HCT116 (cell line): Measurements from ENCODE around the gene CTNNAL1. TPM values are rescaled to one million over a fixed set of nuclear protein-coding genes. Genes with fewer than 3 reads are reported as not detected.

ENCODE experiments used
- ATAC-seq: fragments of 200-7000 bp; cut with Tn5 transposase; 2 replicates; pipeline ENCODE4 v1.9.1; 2020; ENCODE audit warnings: mild to moderate bottlenecking, moderate library complexity
- BruUV-seq: library from RNA; stranded (reverse); fragments of 400-500 nt; replicated peaks from 2 replicates; lab custom pipeline; 2021; lab: Mats Ljungman, UMichigan
- CTCF ChIA-PET: fragments of 300-600 bp; sonication (Branson Sonifier 250); formaldehyde crosslinking; loops from one replicate; lab custom pipeline; 2021; ENCODE audit warnings: antibody characterized with exemption; lab: Charles Lee
- POLR2A ChIA-PET: fragments of 300-600, 350-600 bp; sonication (Branson Sonifier 250); formaldehyde crosslinking; loops from one replicate; lab custom pipeline; 2021; ENCODE audit warnings: antibody characterized with exemption; lab: Charles Lee
- RAD21 ChIA-PET, 2 experiments: fragments of 300-600 bp; sonication (Branson Sonifier 250); formaldehyde crosslinking; loops; one replicate each; lab custom pipeline; 2023; ENCODE audit warnings: low total read pairs in 2 of 2; ENCODE audit not compliant: uncharacterized antibody in 2 of 2, unreplicated experiment in 2 of 2, low non-redundant PET in 1 of 2; lab: Charles Lee
- DNase-seq: peaks from one replicate; pipeline ENCODE4 v3.0.0-alpha.2; 2010; ENCODE audit warnings: low read depth, low spot score
- H2AFZ ChIP-seq: fragments of 200-600 bp; shearing (Covaris generic), sonication (generic); 2 replicates; pipeline ENCODE4 v1.6.1; 2017; ENCODE audit warnings: low read depth, mixed run types, mixed read lengths, antibody characterized with exemption, low read length; ENCODE audit not compliant: poor library complexity, severe bottlenecking
- H3K27ac ChIP-seq: 2 replicates; pipeline ENCODE4 v1.5.1; 2012; ENCODE audit warnings: low read depth, low read length
- H3K27me3 ChIP-seq: fragments of 200-600 bp; sonication (generic); 2 replicates; pipeline ENCODE4 v1.6.1; 2016; ENCODE audit warnings: mixed run types, low read length, mixed read lengths; ENCODE audit not compliant: insufficient read depth
- H3K36me3 ChIP-seq, 2 experiments: fragments of 200-500 bp in 1 of 2; fragments of 200-600 bp in 1 of 2; sonication (Bioruptor generic) in 1 of 2; sonication (generic) in 1 of 2; 2 replicates each; pipeline versions ENCODE4 v1.5.1 to v1.6.1; 2014 to 2016; ENCODE audit warnings: low read length in 2 of 2, inconsistent platforms in 1 of 2, mixed read lengths in 1 of 2, mixed run types in 1 of 2; ENCODE audit not compliant: insufficient read depth in 2 of 2, control insufficient read depth in 1 of 2
- H3K4me1 ChIP-seq, 2 experiments: fragments of 200-600 bp in 1 of 2; sonication (generic) in 1 of 2; 2 replicates each; pipeline versions ENCODE4 v1.5.1 to v1.6.1; 2012 to 2017; ENCODE audit warnings: low read length in 2 of 2, inconsistent platforms in 1 of 2, mild to moderate bottlenecking in 1 of 2, mixed read lengths in 1 of 2, mixed run types in 1 of 2, moderate library complexity in 1 of 2; ENCODE audit not compliant: insufficient read depth in 2 of 2, control insufficient read depth in 1 of 2
- H3K4me2 ChIP-seq: fragments of 200-600 bp; sonication (generic); 2 replicates; pipeline ENCODE4 v1.6.1; 2017; ENCODE audit warnings: mixed run types, low read length, mixed read lengths
- H3K4me3 ChIP-seq, 2 experiments: fragments of 200-600 bp in 1 of 2; sonication (generic) in 1 of 2; replicated peaks in 1 of 2; 2 replicates each; pipeline ENCODE4 v1.5.1; 2011 to 2016; ENCODE audit warnings: low read length in 2 of 2, control low read depth in 1 of 2, low read depth in 1 of 2, mild to moderate bottlenecking in 1 of 2, mixed read lengths in 1 of 2, mixed run types in 1 of 2
- H3K79me2 ChIP-seq: fragments of 200-600 bp; sonication (generic); 2 replicates; pipeline ENCODE4 v1.6.1; 2017; ENCODE audit warnings: mild to moderate bottlenecking, mixed run types, low read length, moderate library complexity, mixed read lengths; ENCODE audit not compliant: insufficient read depth
- H3K9ac ChIP-seq: fragments of 200-600 bp; sonication (generic); 2 replicates; pipeline ENCODE4 v1.6.1; 2016; ENCODE audit warnings: low read length, mixed read lengths
- H3K9me2 ChIP-seq: fragments of 200-600 bp; sonication (generic), shearing (Covaris generic); 2 replicates; pipeline ENCODE4 v1.6.1; 2017; ENCODE audit warnings: mixed run types, mild to moderate bottlenecking, moderate library complexity; ENCODE audit not compliant: insufficient read depth
- H3K9me3 ChIP-seq, 2 experiments: fragments of 200-500 bp in 1 of 2; fragments of 200-600 bp in 1 of 2; sonication (Bioruptor generic) in 1 of 2; sonication (generic) in 1 of 2; 2 replicates each; pipeline ENCODE4 v1.6.1; 2014 to 2017; ENCODE audit warnings: low read length in 2 of 2, mixed read lengths in 2 of 2, inconsistent platforms in 1 of 2, low read depth in 1 of 2, mild to moderate bottlenecking in 1 of 2, mixed run types in 1 of 2, moderate library complexity in 1 of 2; ENCODE audit not compliant: control insufficient read depth in 1 of 2, insufficient read depth in 1 of 2
- H4K20me1 ChIP-seq: fragments of 200-600 bp; sonication (generic), shearing (Covaris generic); 2 replicates; pipeline ENCODE4 v1.6.1; 2017; ENCODE audit warnings: mixed run types, mild to moderate bottlenecking, moderate library complexity; ENCODE audit not compliant: insufficient read depth
- CBX3 ChIP-seq: IDR thresholded peaks from 2 replicates; pipeline ENCODE4 v1.6.1; 2012; ENCODE audit warnings: low read depth
- EZH2 ChIP-seq: fragments of 200-600 bp; sonication (generic); IDR thresholded peaks from 2 replicates; pipeline ENCODE4 v1.6.1; 2017; ENCODE audit warnings: antibody characterized with exemption, mixed run types
- JUND ChIP-seq: IDR thresholded peaks from 2 replicates; pipeline ENCODE4 v1.6.1; 2012
- POLR2A ChIP-seq: IDR thresholded peaks from 2 replicates; pipeline ENCODE4 v1.7.0; 2011; ENCODE audit warnings: borderline replicate concordance; ENCODE audit not compliant: insufficient read depth, insufficient read length; ENCODE audit errors: extremely low read depth
- POLR2AphosphoS5 ChIP-seq: IDR thresholded peaks from 2 replicates; pipeline ENCODE4 v1.6.1; 2011; ENCODE audit warnings: mild to moderate bottlenecking, low read depth, low read length, moderate library complexity
- SRF ChIP-seq: IDR thresholded peaks from 2 replicates; pipeline ENCODE4 v1.6.1; 2012; ENCODE audit warnings: low read depth
- TCF7L2 ChIP-seq: IDR thresholded peaks from 2 replicates; pipeline ENCODE4 v1.7.0; 2011; ENCODE audit warnings: borderline replicate concordance, inconsistent platforms; ENCODE audit not compliant: insufficient read depth, insufficient read length; ENCODE audit errors: extremely low read depth
- YY1 ChIP-seq: IDR thresholded peaks from 2 replicates; pipeline ENCODE4 v1.6.1; 2011; ENCODE audit warnings: low read length, low read depth, moderate library complexity, mild to moderate bottlenecking; ENCODE audit not compliant: insufficient replicate concordance; ENCODE audit errors: extremely low read depth
- ZFX ChIP-seq: fragments of 450-650 bp; IDR thresholded peaks from 2 replicates; pipeline ENCODE4 v1.6.1; 2017
- ZNF274 ChIP-seq: fragments of 200-500 bp; sonication (Bioruptor generic); IDR thresholded peaks from 2 replicates; pipeline ENCODE4 v1.6.1; 2014; ENCODE audit warnings: mild to moderate bottlenecking, low read depth, low read length, inconsistent platforms
- intact Hi-C: fragments of 100-400 bp; cut with micrococcal nuclease; formaldehyde crosslinking; loops from 2 replicates; pipeline ENCODE4 v1.10.0; 2022
- total RNA-seq: library from RNA; stranded (reverse); gene quantifications from one replicate; pipeline ENCODE4 v1.2.1, GENCODE V29; 2021; ENCODE audit not compliant: unreplicated experiment
- TF ChIP-seq, protein P1 (sequence below), 3 experiments: fragments of 200-600 bp in 1 of 3; sonication (generic) in 1 of 3; IDR thresholded peaks in 2 of 3; conservative IDR thresholded peaks in 1 of 3; 2 replicates each; pipeline ENCODE4 v1.5.1; 2012 to 2017; ENCODE audit warnings: low read depth in 2 of 3, low read length in 2 of 3, antibody characterized with exemption in 1 of 3, borderline replicate concordance in 1 of 3, control low read depth in 1 of 3, mild to moderate bottlenecking in 1 of 3, mixed read lengths in 1 of 3, mixed run types in 1 of 3, moderate library complexity in 1 of 3; ENCODE audit not compliant: insufficient read depth in 1 of 3
- TF ChIP-seq, protein P2 (sequence below): IDR thresholded peaks from 2 replicates; pipeline ENCODE4 v1.6.1; 2012
- TF ChIP-seq, protein P3 (sequence below): IDR thresholded peaks from 2 replicates; pipeline ENCODE4 v1.6.1; 2012; ENCODE audit warnings: low read depth
- TF ChIP-seq, protein P4 (sequence below): IDR thresholded peaks from 2 replicates; pipeline ENCODE4 v1.6.1; 2012

Gene CTNNAL1
- total RNA-seq, 1 experiment from 2014 or later, result 87.2 TPM

DNA sequence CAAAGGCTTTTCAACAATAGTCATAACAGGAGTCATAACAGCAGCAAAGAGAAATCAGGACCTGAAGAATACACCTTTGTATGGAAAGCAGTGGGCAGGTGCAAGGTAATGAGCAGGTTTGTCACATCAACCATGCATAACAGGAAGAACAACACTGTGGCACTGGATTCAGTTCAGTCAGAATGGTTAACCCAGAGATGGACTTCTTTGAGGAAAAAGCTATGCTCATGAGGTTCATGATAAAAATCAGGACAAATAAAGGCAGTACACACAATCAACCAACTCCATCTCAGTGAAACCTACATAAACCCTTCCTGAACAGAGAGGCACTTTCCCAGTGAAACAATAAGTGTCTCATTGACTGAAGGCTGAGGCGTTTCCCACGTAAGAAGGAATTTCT is 52.1 kb downstream of the CTNNAL1 start:
- no peak overlapping the region for H3K4me3 ChIP-seq
- H3K9me2 ChIP-seq, result no peaks in the 10 kb centered on the region
- no peak overlapping the region for H3K4me2 ChIP-seq
- RAD21 ChIA-PET, result no interaction called here
- H3K36me3 ChIP-seq, result peaks cover 5 to 9% of the 10 kb centered on the region in 2 experiments; a peak in 3 of 4 replicates
- ATAC-seq (no peak), DNase-seq (no peak)
- H2AFZ ChIP-seq, result no peak overlapping the region
- POLR2A ChIA-PET, result no interaction called here
- intact Hi-C loops, result no loop called here
- TF ChIP-seq CBX3 (no peak), ZNF274 (no peak), YY1 (no peak), POLR2A (no peak), SRF (no peak), TCF7L2 (no peak), ZFX (no peak), JUND (no peak), EZH2 (no peak), POLR2AphosphoS5 (no peak)
- TF ChIP-seq, protein P1, sequence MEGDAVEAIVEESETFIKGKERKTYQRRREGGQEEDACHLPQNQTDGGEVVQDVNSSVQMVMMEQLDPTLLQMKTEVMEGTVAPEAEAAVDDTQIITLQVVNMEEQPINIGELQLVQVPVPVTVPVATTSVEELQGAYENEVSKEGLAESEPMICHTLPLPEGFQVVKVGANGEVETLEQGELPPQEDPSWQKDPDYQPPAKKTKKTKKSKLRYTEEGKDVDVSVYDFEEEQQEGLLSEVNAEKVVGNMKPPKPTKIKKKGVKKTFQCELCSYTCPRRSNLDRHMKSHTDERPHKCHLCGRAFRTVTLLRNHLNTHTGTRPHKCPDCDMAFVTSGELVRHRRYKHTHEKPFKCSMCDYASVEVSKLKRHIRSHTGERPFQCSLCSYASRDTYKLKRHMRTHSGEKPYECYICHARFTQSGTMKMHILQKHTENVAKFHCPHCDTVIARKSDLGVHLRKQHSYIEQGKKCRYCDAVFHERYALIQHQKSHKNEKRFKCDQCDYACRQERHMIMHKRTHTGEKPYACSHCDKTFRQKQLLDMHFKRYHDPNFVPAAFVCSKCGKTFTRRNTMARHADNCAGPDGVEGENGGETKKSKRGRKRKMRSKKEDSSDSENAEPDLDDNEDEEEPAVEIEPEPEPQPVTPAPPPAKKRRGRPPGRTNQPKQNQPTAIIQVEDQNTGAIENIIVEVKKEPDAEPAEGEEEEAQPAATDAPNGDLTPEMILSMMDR (IDR thresholded peaks at IDR 0.05 in 2 of 3, conservative IDR thresholded peaks at IDR 0.05 in 1 of 3; ENCODE audit: borderline replicate concordance in 1 of 3, insufficient read depth in 1 of 3, low read depth in 2 of 3, low read length in 2 of 3), result no peak
- TF ChIP-seq, protein P2, sequence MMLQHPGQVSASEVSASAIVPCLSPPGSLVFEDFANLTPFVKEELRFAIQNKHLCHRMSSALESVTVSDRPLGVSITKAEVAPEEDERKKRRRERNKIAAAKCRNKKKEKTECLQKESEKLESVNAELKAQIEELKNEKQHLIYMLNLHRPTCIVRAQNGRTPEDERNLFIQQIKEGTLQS, result no peak
- TF ChIP-seq, protein P3, sequence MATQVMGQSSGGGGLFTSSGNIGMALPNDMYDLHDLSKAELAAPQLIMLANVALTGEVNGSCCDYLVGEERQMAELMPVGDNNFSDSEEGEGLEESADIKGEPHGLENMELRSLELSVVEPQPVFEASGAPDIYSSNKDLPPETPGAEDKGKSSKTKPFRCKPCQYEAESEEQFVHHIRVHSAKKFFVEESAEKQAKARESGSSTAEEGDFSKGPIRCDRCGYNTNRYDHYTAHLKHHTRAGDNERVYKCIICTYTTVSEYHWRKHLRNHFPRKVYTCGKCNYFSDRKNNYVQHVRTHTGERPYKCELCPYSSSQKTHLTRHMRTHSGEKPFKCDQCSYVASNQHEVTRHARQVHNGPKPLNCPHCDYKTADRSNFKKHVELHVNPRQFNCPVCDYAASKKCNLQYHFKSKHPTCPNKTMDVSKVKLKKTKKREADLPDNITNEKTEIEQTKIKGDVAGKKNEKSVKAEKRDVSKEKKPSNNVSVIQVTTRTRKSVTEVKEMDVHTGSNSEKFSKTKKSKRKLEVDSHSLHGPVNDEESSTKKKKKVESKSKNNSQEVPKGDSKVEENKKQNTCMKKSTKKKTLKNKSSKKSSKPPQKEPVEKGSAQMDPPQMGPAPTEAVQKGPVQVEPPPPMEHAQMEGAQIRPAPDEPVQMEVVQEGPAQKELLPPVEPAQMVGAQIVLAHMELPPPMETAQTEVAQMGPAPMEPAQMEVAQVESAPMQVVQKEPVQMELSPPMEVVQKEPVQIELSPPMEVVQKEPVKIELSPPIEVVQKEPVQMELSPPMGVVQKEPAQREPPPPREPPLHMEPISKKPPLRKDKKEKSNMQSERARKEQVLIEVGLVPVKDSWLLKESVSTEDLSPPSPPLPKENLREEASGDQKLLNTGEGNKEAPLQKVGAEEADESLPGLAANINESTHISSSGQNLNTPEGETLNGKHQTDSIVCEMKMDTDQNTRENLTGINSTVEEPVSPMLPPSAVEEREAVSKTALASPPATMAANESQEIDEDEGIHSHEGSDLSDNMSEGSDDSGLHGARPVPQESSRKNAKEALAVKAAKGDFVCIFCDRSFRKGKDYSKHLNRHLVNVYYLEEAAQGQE, result no peak
- TF ChIP-seq, protein P4, sequence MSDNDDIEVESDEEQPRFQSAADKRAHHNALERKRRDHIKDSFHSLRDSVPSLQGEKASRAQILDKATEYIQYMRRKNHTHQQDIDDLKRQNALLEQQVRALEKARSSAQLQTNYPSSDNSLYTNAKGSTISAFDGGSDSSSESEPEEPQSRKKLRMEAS, result no peak
- H3K9me3 ChIP-seq, result no peaks in the 10 kb centered on the region
- no peaks in the 10 kb centered on the region for H4K20me1 ChIP-seq
- H3K27me3 ChIP-seq, result no peaks in the 10 kb centered on the region
- no peak overlapping the region for H3K27ac ChIP-seq
- CTCF ChIA-PET, result no interaction called here
- H3K4me1 ChIP-seq, result no peaks in the 10 kb centered on the region
- no TSS peak for BruUV-seq
- no peak overlapping the region for H3K9ac ChIP-seq
- H3K79me2 ChIP-seq, result no peaks in the 10 kb centered on the region; the same call in 1 of the 2 replicates
